ENCODE data around the gene SEL1L3.

Gene SEL1L3

DNA sequence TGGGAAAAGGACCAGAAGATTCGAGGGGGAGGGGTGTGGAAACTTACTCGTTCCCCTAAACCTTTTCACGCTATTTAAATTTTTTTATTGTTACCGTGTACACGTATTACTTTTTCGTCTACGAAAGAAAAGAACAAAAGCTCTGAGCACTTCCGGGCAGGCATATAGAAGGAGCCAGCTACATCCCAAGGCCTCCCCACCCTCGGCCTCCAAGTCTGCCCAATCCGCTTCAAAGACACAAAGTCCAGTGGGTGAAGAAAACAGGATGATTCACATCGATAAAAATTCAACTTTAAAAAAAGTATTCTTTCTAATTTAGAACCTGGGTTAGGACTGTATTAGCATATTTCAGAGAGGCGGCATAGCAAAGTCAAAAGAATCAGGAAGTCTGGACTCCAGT is 23.1 kb downstream of the SEL1L3 start:
- TF ChIP-seq, protein P1, sequence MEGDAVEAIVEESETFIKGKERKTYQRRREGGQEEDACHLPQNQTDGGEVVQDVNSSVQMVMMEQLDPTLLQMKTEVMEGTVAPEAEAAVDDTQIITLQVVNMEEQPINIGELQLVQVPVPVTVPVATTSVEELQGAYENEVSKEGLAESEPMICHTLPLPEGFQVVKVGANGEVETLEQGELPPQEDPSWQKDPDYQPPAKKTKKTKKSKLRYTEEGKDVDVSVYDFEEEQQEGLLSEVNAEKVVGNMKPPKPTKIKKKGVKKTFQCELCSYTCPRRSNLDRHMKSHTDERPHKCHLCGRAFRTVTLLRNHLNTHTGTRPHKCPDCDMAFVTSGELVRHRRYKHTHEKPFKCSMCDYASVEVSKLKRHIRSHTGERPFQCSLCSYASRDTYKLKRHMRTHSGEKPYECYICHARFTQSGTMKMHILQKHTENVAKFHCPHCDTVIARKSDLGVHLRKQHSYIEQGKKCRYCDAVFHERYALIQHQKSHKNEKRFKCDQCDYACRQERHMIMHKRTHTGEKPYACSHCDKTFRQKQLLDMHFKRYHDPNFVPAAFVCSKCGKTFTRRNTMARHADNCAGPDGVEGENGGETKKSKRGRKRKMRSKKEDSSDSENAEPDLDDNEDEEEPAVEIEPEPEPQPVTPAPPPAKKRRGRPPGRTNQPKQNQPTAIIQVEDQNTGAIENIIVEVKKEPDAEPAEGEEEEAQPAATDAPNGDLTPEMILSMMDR (IDR thresholded peaks at IDR 0.05; ENCODE audit: control extremely low read depth, extremely low read depth, low read depth, missing control alignments) = no peak
- no peak for DNase-seq (ENCODE audit: extremely low spot score)
- CTCF ChIA-PET = no interaction called here
- POLR2A ChIA-PET = no interaction called here

DNA sequence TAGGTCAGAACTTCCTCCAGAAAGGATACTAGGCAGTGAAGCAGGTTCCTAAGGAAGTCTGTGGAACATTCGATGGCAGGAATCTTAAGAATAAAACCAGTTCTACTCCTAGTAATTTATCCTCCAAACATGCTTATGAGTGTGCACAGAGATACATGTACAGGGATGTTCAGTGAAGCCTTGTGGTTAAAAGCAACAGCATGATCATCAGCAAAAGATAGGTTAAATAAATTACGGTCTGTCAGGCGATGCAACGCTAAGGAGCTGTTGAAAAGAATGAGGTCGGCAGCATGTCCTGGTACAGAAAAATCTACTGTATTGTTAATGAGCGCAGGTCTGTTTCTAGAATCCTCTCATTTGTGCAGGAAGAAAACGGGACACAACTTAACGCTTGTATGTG is 23.6 kb downstream of the SEL1L3 start:
- ChIA-PET POLR2A (no interaction called here), CTCF (no interaction called here)
- DNase-seq (ENCODE audit: extremely low spot score) = no peak
- TF ChIP-seq, protein P1 (IDR thresholded peaks at IDR 0.05; ENCODE audit: control extremely low read depth, extremely low read depth, low read depth, missing control alignments) = no peak

DNA sequence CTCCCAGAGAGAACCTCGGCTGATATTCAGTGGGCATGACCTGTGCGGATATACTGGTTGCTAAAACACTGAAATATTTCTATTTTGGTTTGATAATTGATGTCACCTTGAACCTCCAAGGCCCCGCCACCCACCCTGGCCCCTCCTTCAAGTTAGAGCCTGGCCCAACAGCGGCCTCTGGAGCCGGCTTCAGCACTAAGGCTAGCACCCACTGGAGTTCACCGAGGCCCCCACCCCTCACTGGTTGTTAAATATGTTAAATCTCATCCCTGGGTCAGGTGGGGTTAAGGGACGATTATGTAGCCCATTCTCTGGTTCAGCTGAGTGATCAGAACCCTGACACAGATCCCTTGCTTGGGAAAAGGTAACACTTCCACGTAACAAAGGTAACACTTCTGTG is 24.3 kb downstream of the SEL1L3 start:
- POLR2A ChIA-PET = no interaction called here
- TF ChIP-seq, protein P1 (IDR thresholded peaks at IDR 0.05; ENCODE audit: control extremely low read depth, extremely low read depth, low read depth, missing control alignments) = no peak
- CTCF ChIA-PET = no interaction called here
- no peak for DNase-seq (ENCODE audit: extremely low spot score)

DNA sequence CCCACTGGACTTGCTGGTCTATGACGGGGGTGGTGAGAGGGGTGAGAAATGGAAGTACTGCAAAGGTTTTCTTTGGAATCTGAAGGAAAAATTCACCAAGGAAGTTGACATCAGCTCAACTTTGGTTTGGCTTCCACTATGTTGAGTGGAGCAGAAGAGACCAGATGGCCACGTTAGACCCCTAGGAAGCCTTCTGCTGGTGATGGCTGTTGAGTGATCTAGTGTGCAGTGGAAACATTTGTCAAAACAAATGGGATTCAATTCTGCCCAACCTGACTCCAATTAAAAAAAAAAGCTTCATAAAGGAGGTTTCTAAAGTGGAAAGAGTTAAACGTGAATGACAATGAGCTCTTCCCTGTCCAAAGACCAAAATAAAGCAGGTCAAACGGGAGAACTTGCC is 25.7 kb downstream of the SEL1L3 start:
- CTCF ChIA-PET = interaction anchor here (1.1 to 1.7 kb wide), 4 partner anchors 12 to 45 kb away, joined by 3 to 7 read pairs (median 4); no protein-coding TSS in a partner anchor
- TF ChIP-seq, protein P1 (IDR thresholded peaks at IDR 0.05; ENCODE audit: control extremely low read depth, extremely low read depth, low read depth, missing control alignments) = no peak
- POLR2A ChIA-PET = no interaction called here
- no peak for DNase-seq (ENCODE audit: extremely low spot score)

DNA sequence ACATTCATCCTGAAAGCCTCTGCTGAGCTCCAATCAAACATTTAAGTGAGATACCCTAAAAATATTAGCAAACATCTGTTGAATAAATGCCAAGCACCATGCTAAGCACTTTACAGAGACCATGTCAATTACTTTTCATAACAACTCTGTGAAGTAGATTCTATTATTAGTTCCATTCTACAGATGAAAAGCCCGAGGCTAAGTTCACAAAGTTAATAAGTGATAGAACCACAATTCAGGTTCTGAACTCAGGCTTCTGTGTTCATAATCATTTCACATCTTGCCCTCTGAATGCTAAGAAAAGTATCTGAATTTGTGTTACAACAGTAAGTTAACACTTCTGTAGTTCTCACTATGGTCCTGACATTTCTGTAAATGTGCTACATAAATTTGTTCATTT is 27.4 kb downstream of the SEL1L3 start:
- CTCF ChIA-PET = no interaction called here
- no peak for DNase-seq (ENCODE audit: extremely low spot score)

DNA sequence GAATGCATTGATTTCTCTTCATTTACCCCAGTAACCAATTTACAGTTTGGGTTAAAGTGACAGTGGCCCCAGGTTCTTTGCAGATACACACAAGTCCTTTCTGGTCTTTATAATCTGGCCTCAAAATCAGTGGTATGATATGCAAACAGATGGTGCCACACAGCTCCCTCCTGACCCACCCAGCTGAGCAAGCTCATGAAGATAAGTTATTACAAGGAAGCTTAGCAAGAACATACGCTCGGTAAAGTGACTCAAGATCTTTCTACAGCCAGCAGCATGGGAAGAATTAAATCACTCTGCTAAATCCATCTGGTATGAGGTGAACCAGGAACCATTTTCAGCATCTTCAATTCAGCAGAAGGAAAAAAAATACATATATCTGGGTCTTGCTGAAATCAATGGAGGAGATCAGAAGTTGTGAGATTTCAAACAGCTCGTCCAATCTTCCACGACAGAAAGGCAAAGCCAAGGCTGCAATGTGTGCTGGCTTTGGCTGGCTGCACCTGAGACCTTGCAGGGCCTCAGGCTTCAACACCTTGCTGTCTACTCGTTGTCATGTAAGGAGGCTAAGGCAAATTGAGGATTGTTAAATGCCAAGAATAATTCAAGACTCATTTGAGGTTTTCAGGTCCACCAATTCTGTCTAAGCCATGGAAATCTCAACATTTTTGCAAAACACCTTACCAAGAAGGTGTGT is 28.2 kb downstream of the SEL1L3 start:
- DNase-seq (ENCODE audit: extremely low spot score) = no peak
- POLR2A ChIA-PET = no interaction called here
- CTCF ChIA-PET = interaction anchor here (0.7 to 1.2 kb wide), 2 partner anchors 22 to 42 kb away, joined by 3 to 4 read pairs; no protein-coding TSS in a partner anchor
- TF ChIP-seq, protein P1 (IDR thresholded peaks at IDR 0.05; ENCODE audit: control extremely low read depth, extremely low read depth, low read depth, missing control alignments) = no peak

More for the DNA sequence above, 27.4 kb downstream of the SEL1L3 start:
- TF ChIP-seq, protein P1 (IDR thresholded peaks at IDR 0.05; ENCODE audit: control extremely low read depth, extremely low read depth, low read depth, missing control alignments) = no peak
- POLR2A ChIA-PET = no interaction called here
